ENCODE data around the gene SMC4.
"Not testable (repeated sequence)": the region's sequence is repeated elsewhere in the genome, so short reads cannot be mapped to it uniquely, and the experiment has no call there.

Gene SMC4

DNA sequence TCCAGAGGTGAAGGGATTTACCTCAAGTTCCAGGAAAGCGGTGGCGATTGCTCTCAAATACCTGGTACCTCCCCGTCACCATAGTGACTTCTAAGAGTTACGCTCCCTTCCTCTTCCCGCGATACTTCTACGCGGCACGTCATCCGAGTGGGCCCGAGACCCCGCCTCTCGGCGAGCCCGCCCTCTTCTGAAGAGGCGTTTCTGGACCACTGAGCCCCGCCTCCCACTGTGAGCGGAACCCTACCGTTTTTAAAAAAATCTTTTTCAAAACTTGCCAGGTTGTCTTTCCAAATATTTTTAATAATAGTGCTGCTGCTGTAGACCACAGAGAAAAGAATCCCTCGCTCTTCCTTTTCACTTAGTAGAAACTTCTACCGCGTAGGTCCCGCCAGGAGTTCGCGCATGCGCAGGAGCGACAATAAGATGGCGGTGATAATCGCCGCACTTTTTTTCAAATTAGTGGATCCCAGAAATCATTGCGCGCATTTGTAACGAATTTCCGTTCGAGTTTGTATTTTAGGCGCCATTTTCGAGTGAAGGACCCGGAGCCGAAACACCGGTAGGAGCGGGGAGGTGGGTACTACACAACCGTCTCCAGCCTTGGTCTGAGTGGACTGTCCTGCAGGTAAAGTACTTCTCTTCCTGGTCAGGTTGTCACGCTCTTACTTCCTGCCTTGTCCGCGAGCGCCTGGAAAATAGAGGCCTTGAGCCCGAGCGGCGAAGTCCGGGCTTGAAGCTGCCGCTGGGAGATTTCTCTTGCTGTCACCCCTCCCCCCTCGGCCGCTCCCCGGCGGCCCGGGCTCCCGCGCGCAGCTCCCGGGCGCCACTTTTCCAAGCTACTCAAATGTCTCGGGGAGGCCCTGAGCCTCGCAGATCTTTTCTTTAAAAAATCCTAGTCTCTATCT is at the start of gene SMC4, which contains the start of gene IFT80:
Gene SMC4, plus strand, starts transcription at position 526 of the 905 bp plus-strand sequence. CDS start 1,177 bp downstream, outside the sequence.
Gene IFT80, minus strand, starts transcription at position 101 of the 905 bp plus-strand sequence. CDS start 14,625 bp downstream, outside the sequence.
- DNase-seq (ENCODE audit: low spot score), result peak; percentile 98

DNA sequence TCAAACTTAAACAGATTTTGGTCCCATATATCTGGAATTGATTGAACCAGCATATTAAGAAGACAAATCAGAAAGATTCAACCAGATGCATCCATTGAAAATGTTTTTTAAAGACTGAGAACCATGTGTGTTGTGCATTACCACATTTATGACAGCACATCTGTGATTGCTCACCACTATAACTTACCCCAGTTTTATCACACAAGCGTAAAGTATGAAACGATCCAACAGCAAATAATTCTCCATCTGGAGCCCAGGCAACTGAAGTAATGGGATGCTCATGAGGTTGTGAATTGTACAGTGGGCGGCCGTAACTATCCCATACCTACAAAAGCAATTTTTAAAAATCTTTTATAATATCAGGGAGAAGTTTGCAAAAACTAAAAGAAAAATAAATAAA is 43.6 kb upstream of the SMC4 start:
- DNase-seq (ENCODE audit: low spot score), result no peak

DNA sequence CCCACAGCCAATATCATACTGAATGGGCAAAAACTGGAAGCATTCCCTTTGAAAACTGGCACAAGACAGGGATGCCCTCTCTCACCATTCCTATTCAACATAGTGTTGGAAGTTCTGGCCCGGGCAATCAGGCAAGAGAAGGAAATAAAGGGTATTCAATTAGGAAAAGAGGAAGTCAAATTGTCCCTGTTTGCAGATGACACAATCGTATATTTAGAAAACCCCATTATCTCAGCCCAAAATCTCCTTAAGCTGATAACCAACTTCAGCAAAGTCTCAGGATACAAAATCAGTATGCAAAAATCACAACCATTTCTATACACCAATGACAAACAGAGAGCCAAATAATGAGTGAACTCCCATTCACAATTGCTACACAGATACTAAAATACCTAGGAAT is 36.6 kb upstream of the SMC4 start:
- not testable (repeated sequence) for DNase-seq (ENCODE audit: low spot score)

- no peak for DNase-seq (ENCODE audit: low spot score)
Observed at GRCh38 chr3:160365869-160366522, 33.5 kb upstream of the SMC4 start.

DNA sequence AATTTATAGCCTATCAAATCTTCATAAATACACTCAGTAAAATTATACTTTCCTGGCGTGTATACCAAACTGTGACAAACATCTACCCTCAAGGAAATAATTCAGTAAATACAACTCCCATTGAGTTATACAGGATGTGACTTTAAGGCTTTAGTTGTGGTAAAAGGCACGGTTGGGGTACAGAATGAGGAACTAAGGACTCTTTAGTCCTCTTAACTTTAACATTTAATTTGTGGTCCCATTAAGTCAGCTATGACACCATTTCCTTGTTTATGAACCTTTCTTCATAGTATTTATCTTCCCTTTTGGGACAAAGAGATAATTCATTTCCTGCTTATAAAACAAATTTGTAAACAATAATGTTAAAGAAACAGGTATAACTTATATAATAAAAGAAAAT is 30.6 kb upstream of the SMC4 start:
- peak; percentile 47 for DNase-seq (ENCODE audit: low spot score)

DNA sequence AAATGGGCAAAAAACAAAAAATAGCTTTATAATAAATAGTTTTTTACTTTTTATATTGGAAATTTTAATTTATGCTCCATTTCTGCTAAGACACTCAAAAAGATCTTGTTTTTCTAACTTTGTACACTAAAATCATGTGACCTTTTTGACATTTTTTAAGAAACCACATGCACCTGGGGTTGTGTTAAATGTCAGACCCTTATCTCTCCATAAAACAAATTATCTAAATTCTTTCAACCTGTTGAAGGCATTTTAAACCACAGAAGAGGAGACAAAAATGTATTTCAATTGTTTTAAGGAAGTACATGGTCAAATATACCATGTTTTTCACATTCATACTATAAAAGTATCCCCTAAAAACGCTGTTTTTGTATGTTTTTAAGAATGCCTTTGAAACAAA is 29.7 kb upstream of the SMC4 start:
- peak; percentile 28 for DNase-seq (ENCODE audit: low spot score)

- no peak for DNase-seq (ENCODE audit: low spot score)
Observed at GRCh38 chr3:160370987-160371857, 28.2 kb upstream of the SMC4 start.

- no peak for DNase-seq (ENCODE audit: low spot score)
Observed at GRCh38 chr3:160372780-160373179, 26.7 kb upstream of the SMC4 start.

DNA sequence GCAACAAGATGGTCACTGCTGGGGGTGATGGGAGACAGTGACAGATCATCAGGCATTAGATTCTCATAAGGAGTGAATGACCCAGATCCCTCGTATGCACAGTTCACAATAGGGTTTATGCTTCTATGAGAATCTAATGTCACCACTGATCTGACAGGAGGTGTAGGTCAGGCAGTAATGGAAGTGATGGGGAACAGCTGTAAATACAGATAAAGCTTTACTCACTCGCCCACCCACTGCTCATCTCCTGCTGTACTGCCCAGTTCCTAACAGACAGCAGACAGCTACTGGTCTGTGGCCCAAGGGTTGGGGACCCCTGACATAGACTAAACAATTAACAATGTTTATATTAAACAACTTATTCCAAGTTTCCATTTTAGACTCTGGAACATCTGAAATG is 25.8 kb upstream of the SMC4 start:
- DNase-seq (ENCODE audit: low spot score), result no peak

DNA sequence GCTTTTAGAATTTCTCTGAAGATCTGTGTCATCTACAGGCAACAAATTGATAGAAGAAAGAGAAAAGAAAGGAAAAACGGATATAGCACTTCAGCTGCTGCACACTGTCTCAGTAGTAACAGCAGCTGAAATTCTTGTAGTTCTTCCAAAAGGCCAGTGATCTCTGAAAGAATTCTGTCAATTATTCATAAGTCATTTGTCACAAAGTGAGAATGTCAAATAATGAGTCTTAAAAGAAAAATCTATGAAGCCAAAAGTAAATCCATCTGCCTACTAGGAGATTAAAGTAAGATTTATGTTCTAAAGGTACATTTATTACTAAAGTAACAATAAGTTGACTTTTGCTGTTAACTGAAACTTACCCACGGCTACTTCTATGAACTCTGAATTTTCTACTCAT is 25.0 kb upstream of the SMC4 start:
- DNase-seq (ENCODE audit: low spot score), result no peak

GRCh38 chr3:160374925-160375324 is 24.5 kb upstream of the SMC4 start:
- no peak for DNase-seq (ENCODE audit: low spot score)

GRCh38 chr3:160376681-160377080 is 22.8 kb upstream of the SMC4 start:
- no peak for DNase-seq (ENCODE audit: low spot score)

DNA sequence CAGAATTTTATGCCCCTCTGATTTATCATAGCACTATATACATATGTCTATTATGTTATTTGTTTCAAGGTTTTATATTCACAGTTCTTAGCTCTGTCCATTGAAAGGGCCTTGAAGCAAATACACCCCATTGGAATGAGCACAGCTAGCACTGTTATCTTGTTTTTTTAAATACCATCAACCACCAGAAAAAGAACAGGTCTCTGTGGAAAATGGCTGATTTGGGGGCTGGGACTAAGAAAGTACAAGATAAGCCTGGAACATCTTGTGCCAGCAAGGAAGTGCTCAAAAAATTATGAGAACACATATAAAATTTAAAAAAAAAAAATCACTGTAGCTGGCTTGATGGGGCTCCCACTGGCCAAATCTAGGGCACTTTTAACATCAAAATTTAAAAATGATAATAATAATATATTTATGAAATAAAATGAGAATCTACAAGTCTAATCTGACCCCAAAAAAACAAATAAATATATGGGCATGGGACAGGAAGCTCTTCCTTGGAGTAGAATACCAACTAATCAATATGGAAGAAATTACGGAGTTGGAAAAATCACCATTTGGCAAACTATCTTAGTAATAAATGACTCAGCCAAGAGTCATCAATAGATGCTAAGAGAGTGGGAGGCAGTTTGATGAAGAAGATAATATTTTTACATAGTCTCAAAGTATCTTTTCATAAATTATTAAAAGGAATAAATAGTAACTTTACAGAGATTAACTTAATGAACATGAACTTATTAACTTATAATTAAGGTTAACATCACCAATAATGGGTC is 20.9 kb upstream of the SMC4 start:
- DNase-seq (ENCODE audit: low spot score), result no peak

DNA sequence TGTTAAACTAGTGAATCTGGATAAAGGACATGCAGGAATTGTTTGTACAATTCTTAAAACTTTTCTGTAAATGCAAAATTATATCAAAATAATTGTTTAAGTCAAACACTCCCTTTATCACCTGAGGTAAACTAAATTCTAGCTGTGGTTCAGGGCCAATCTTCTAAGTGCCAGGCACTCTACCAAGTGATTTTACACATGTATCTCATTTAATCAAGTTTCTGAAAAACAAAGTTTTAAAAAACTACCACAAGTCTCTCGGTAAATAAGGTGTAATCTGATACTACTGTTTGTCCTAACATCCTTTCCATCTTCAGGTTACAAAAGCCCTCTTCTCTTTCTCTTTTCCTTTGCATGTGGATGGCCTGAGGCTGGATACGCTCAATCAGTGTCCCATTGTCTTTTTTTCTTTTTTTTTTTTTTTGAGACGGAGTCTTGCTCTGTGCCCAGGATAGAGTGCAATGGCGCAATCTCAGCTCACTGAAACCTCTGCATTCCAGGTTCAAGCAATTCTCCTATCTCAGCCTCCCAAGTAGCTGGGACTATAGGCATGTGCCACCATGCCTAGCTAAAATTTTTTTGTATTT is 19.7 kb upstream of the SMC4 start:
- no peak for DNase-seq (ENCODE audit: low spot score)

DNA sequence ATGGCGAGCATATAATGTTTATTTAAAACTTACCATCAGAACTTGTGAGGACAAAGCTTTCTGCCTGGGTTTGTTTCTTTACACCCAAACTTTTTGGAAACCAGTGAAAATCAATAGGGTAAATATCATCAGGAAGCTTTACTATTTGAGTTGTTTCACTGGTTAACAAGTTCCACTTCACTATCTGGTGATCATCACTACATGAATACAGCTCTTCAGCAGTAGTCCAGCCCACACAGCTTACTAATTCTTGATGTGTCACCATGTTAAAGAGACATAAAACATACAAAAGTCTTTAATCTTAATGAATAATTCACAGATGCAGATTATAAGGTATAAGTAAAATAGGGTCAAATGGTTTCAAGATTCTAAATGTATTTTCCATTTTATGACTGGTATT is 18.0 kb upstream of the SMC4 start:
- no peak for DNase-seq (ENCODE audit: low spot score)

DNA sequence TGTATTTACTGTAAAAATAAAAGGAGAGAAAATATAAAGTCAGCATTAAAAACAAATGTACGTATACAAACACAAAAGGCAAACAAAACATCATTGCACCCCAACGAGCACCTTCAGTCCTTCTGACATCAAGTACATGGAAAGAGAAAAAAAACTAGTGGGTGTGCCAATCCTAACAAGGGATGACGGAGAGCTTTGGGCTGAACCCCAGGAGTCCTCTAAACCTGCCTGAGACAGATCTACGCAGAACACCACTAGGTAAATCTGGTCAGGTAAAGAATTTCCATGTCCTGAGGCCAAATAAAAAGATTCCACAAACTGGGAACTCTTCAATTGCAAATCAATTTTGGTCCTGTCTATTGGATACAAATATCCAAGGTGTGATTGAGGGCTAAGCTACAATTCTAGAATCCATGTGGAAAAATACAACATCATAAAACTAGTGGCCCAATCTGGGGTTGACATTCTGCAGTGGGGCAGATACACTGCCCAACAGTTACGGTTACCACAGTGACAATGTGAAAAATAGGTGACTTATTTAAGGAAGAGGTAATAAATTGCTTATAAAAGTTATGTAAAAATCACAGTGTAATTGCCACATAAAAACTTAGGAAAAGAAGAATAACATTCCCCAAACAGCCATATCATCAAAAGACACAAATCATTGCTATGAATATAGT is 14.7 kb upstream of the SMC4 start:
- no peak for DNase-seq (ENCODE audit: low spot score)

- DNase-seq (ENCODE audit: low spot score), result no peak
Observed at GRCh38 chr3:160390565-160391138, 8.8 kb upstream of the SMC4 start.

- no peak for DNase-seq (ENCODE audit: low spot score)
Observed at GRCh38 chr3:160392798-160393197, 6.7 kb upstream of the SMC4 start.

- DNase-seq (ENCODE audit: low spot score), result no peak
Observed at GRCh38 chr3:160393346-160394008, 6.0 kb upstream of the SMC4 start.

DNA sequence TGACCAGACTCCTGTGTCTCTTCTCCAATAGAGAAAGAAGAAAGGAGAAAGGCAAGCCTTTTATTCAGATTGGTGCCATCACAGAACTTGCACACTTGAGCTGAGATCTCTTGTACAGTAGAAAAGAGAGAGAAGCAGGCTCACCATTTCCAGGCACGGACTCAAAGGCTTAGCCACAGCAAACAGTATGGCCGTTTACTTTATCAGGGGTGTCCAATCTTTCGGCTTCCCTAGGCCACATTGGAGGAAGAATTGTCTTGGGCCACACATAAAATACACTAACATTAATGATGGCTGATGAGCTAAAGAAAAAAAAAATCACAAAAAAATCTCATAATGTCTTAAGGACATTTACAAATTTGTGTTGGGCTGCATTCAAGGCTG is 5.4 kb upstream of the SMC4 start:
- no peak for DNase-seq (ENCODE audit: low spot score)
